ENCODE data around the gene POLN. TPM values are rescaled to one million over a fixed set of nuclear protein-coding genes. Genes with fewer than 3 reads are reported as not detected.

Gene POLN
- total and polyA plus RNA-seq, 2 experiments from 2014 or later: 1.8 to 4.0 TPM

DNA sequence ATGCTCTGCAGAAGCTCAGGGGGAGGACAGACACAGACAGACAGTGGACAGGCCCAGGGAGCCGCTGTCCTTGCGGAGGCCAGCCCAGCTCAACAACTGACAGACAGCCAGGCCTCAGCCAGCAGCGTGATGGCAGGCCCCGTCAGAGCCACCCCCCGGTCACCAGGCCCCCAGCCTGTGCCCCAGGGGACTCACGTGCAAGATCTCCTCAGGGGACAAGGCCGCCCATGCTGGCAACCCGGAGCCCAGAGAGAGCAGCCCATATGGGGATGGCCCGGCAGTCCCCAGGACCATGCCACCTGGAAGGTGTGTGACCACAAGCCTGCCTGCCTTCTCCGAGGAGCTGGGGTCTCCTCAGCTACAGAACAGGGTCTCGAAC, 48.0 kb upstream of the POLN start:
- no peak overlapping the region for H3K27ac Mint-ChIP-seq
- no peak overlapping the region for H3K4me2 ChIP-seq
- no peak overlapping the region for H3K4me3 Mint-ChIP-seq
- H4K20me1 ChIP-seq (replicated peaks; ENCODE audit: insufficient read depth): no peaks in the 10 kb centered on the region
- H3K9me2 ChIP-seq (ENCODE audit: insufficient read depth): no peaks in the 10 kb centered on the region
- H3F3A ChIP-seq (replicated peaks; ENCODE audit: low read depth): no peaks in the 10 kb centered on the region
- H3K36me3 Mint-ChIP-seq (ENCODE audit: low read depth): no peaks in the 10 kb centered on the region; the same call in 2 of the 3 replicates
- H3K79me2 ChIP-seq (replicated peaks; ENCODE audit: insufficient read depth): no peaks in the 10 kb centered on the region
- H3K4me1 Mint-ChIP-seq: peaks cover 9% of the 10 kb centered on the region
- TF ChIP-seq, protein P1, sequence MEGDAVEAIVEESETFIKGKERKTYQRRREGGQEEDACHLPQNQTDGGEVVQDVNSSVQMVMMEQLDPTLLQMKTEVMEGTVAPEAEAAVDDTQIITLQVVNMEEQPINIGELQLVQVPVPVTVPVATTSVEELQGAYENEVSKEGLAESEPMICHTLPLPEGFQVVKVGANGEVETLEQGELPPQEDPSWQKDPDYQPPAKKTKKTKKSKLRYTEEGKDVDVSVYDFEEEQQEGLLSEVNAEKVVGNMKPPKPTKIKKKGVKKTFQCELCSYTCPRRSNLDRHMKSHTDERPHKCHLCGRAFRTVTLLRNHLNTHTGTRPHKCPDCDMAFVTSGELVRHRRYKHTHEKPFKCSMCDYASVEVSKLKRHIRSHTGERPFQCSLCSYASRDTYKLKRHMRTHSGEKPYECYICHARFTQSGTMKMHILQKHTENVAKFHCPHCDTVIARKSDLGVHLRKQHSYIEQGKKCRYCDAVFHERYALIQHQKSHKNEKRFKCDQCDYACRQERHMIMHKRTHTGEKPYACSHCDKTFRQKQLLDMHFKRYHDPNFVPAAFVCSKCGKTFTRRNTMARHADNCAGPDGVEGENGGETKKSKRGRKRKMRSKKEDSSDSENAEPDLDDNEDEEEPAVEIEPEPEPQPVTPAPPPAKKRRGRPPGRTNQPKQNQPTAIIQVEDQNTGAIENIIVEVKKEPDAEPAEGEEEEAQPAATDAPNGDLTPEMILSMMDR (conservative IDR thresholded peaks at IDR 0.05; ENCODE audit: low read depth in 2 of 2): no peak
- TF ChIP-seq CREB1 (CRISPR knock-in tag; IDR thresholded peaks at IDR 0.05; ENCODE audit: low read depth) (no peak), STAT1 (IDR thresholded peaks at IDR 0.05; ENCODE audit: unreplicated experiment) (no peak), EZH2phosphoT487 (IDR thresholded peaks at IDR 0.05; ENCODE audit: unreplicated experiment) (no peak), ZNF331 (CRISPR knock-in tag; IDR thresholded peaks at IDR 0.05; ENCODE audit: low read depth) (no peak), ZNF462 (CRISPR knock-in tag; IDR thresholded peaks at IDR 0.05) (no peak), NANOG (IDR thresholded peaks at IDR 0.05; ENCODE audit: borderline replicate concordance) (no peak), ZNF114 (CRISPR knock-in tag; IDR thresholded peaks at IDR 0.05) (no peak), JUNB (IDR thresholded peaks at IDR 0.05; ENCODE audit: unreplicated experiment) (no peak), EZH2 (IDR thresholded peaks at IDR 0.05; ENCODE audit: low read depth, unreplicated experiment) (no peak)
- H3K27me3 ChIP-seq (ENCODE audit: insufficient read depth): no peaks in the 10 kb centered on the region
- H2AFZ ChIP-seq: no peak overlapping the region
- no peak for DNase-seq (ENCODE audit: low spot score)
- peaks cover 10% of the 10 kb centered on the region for H3K27me3 Mint-ChIP-seq (ENCODE audit: insufficient read depth, low read depth, poor library complexity)
- no peak overlapping the region for H3K4me3 ChIP-seq
- H3K4me1 ChIP-seq (ENCODE audit: insufficient read depth): no peaks in the 10 kb centered on the region
- H3K27ac ChIP-seq (ENCODE audit: low read depth): no peak overlapping the region
- ATAC-seq: no peak
- peaks cover 3% of the 10 kb centered on the region; the same call in 1 of the 3 replicates for H3K9me3 Mint-ChIP-seq
- H3K36me3 ChIP-seq (ENCODE audit: insufficient read depth): no peaks in the 10 kb centered on the region
